ENCODE data around the gene VAC14.

- TF ChIP-seq CTCF (conservative IDR thresholded peaks at IDR 0.05; ENCODE audit: low read depth, low read length) (peak; percentile 79), EZH2 (IDR thresholded peaks at IDR 0.05; ENCODE audit: low read length, unreplicated experiment) (no peak), EZH2phosphoT487 (IDR thresholded peaks at IDR 0.05; ENCODE audit: borderline replicate concordance, low read length) (no peak)
These were observed 30.1 kb downstream of the VAC14 start for GRCh38 chr16:70770626-70771552.
